Measurements from ENCODE around the gene RANBP10. TPM values are rescaled to one million over a fixed set of nuclear protein-coding genes. Genes with fewer than 3 reads are reported as not detected.

Gene RANBP10
- 6.0 TPM for total RNA-seq
- polyA plus RNA-seq = 14.1 TPM

GRCh38 chr16:67806428-67807147 lies at the start of gene RANBP10, which contains the start of gene TSNAXIP1:
RANBP10 (minus strand) TSS chr16:67806560; CDS start chr16:67806536, 24 bp downstream.
TSNAXIP1 (plus strand) TSS chr16:67806889; CDS start chr16:67807150, 261 bp downstream.
- under 1% methylated on average over 54 of the region's 54 CpGs for WGBS

GRCh38 chr16:67855789-67856188 lies 49.4 kb upstream of the RANBP10 start:
- DNase-seq (ENCODE audit: extremely low spot score) = no peak
- no peaks in the 10 kb centered on the region for H3K36me3 ChIP-seq (ENCODE audit: insufficient read depth)
- no peak overlapping the region for H3K27ac ChIP-seq (ENCODE audit: low read depth)
- no peak overlapping the region for H3K4me3 ChIP-seq (ENCODE audit: low read depth, low read length)
- H3K4me1 ChIP-seq (ENCODE audit: insufficient read depth) = peaks cover 3% of the 10 kb centered on the region
- WGBS = 79% methylated on average over 10 of the region's 10 CpGs

More at GRCh38 chr16:67806428-67807147, at the start of gene RANBP10, which contains the start of gene TSNAXIP1:
- Histone ChIP-seq H3K27ac (ENCODE audit: low read depth) (peak within 1 kb of the TSS; percentile 70), H3K36me3 (ENCODE audit: insufficient read depth) (no peaks in the 10 kb centered on the region), H3K4me1 (ENCODE audit: insufficient read depth) (no peaks in the 10 kb centered on the region), H3K4me3 (ENCODE audit: low read depth, low read length) (peak within 1 kb of the TSS; percentile 91)
- peak; percentile 98 for DNase-seq (ENCODE audit: extremely low spot score)

- no peak for DNase-seq (ENCODE audit: extremely low spot score)
- no peak overlapping the region for H3K4me3 ChIP-seq (ENCODE audit: low read depth, low read length)
- 97% methylated on average over 3 of the region's 3 CpGs for WGBS
- H3K4me1 ChIP-seq (ENCODE audit: insufficient read depth) = peaks cover 3% of the 10 kb centered on the region
- no peaks in the 10 kb centered on the region for H3K36me3 ChIP-seq (ENCODE audit: insufficient read depth)
- H3K27ac ChIP-seq (ENCODE audit: low read depth) = no peak overlapping the region
Observed at GRCh38 chr16:67853670-67854069, 47.3 kb upstream of the RANBP10 start.

- Histone ChIP-seq H3K4me3 (ENCODE audit: low read depth, low read length) (peak overlapping the region; percentile 90), H3K27ac (ENCODE audit: low read depth) (no peak overlapping the region), H3K4me1 (ENCODE audit: insufficient read depth) (peaks cover 3% of the 10 kb centered on the region), H3K36me3 (ENCODE audit: insufficient read depth) (no peaks in the 10 kb centered on the region)
- WGBS = 90% methylated on average over 11 of the region's 11 CpGs
- DNase-seq (ENCODE audit: extremely low spot score) = no peak
Observed at GRCh38 chr16:67848118-67848517, 41.8 kb upstream of the RANBP10 start.

- no peak for DNase-seq (ENCODE audit: extremely low spot score)
Observed at GRCh38 chr16:67847064-67847861, 40.9 kb upstream of the RANBP10 start, which contains the start of gene CENPT. CENPT (minus strand) TSS chr16:67847693; CDS start chr16:67833859, 13,834 bp downstream.

GRCh38 chr16:67846320-67847063 lies 40.1 kb upstream of the RANBP10 start, which contains the start of gene NUTF2:
NUTF2 (plus strand) TSS chr16:67846933; CDS start chr16:67865131, 18,198 bp downstream.
- peaks cover 3% of the 10 kb centered on the region for H3K4me1 ChIP-seq (ENCODE audit: insufficient read depth)
- H3K4me3 ChIP-seq (ENCODE audit: low read depth, low read length) = peak within 1 kb of the TSS; percentile 90
- DNase-seq (ENCODE audit: extremely low spot score) = peak; percentile 90
- under 1% methylated on average over 57 of the region's 57 CpGs for WGBS
- H3K27ac ChIP-seq (ENCODE audit: low read depth) = peak within 1 kb of the TSS; percentile 84
- no peaks in the 10 kb centered on the region for H3K36me3 ChIP-seq (ENCODE audit: insufficient read depth)

More at GRCh38 chr16:67847064-67847861, 40.9 kb upstream of the RANBP10 start, which contains the start of gene CENPT:
- no peaks in the 10 kb centered on the region for H3K36me3 ChIP-seq (ENCODE audit: insufficient read depth)
- peak within 1 kb of the TSS; percentile 84 for H3K27ac ChIP-seq (ENCODE audit: low read depth)
- H3K4me1 ChIP-seq (ENCODE audit: insufficient read depth) = peaks cover 3% of the 10 kb centered on the region
- H3K4me3 ChIP-seq (ENCODE audit: low read depth, low read length) = peak within 1 kb of the TSS; percentile 90
- WGBS = under 1% methylated on average over 58 of the region's 62 CpGs

- peaks cover 3% of the 10 kb centered on the region for H3K4me1 ChIP-seq (ENCODE audit: insufficient read depth)
- 8% methylated on average over 2 of the region's 2 CpGs for WGBS
- no peak for DNase-seq (ENCODE audit: extremely low spot score)
- no peaks in the 10 kb centered on the region for H3K36me3 ChIP-seq (ENCODE audit: insufficient read depth)
- H3K27ac ChIP-seq (ENCODE audit: low read depth) = peak overlapping the region; percentile 84
- H3K4me3 ChIP-seq (ENCODE audit: low read depth, low read length) = peak overlapping the region; percentile 90
Observed at GRCh38 chr16:67846063-67846319, 39.6 kb upstream of the RANBP10 start.

GRCh38 chr16:67845291-67846062 lies 39.1 kb upstream of the RANBP10 start:
- DNase-seq (ENCODE audit: extremely low spot score) = no peak
- WGBS = 67% methylated on average over 5 of the region's 5 CpGs
- H3K27ac ChIP-seq (ENCODE audit: low read depth) = peak overlapping the region; percentile 13
- H3K4me3 ChIP-seq (ENCODE audit: low read depth, low read length) = no peak overlapping the region
- H3K36me3 ChIP-seq (ENCODE audit: insufficient read depth) = no peaks in the 10 kb centered on the region
- peaks cover 3% of the 10 kb centered on the region for H3K4me1 ChIP-seq (ENCODE audit: insufficient read depth)

GRCh38 chr16:67844497-67844896 lies 38.1 kb upstream of the RANBP10 start:
- Histone ChIP-seq H3K36me3 (ENCODE audit: insufficient read depth) (no peaks in the 10 kb centered on the region), H3K27ac (ENCODE audit: low read depth) (no peak overlapping the region), H3K4me3 (ENCODE audit: low read depth, low read length) (no peak overlapping the region), H3K4me1 (ENCODE audit: insufficient read depth) (peaks cover 3% of the 10 kb centered on the region)
- DNase-seq (ENCODE audit: extremely low spot score) = no peak
- WGBS = 55% methylated on average over 4 of the region's 4 CpGs

- Histone ChIP-seq H3K4me1 (ENCODE audit: insufficient read depth) (peaks cover 3% of the 10 kb centered on the region), H3K4me3 (ENCODE audit: low read depth, low read length) (peak overlapping the region; percentile 59), H3K36me3 (ENCODE audit: insufficient read depth) (no peaks in the 10 kb centered on the region), H3K27ac (ENCODE audit: low read depth) (no peak overlapping the region)
- 3% methylated on average over 11 of the region's 11 CpGs for WGBS
- no peak for DNase-seq (ENCODE audit: extremely low spot score)
Observed at GRCh38 chr16:67843343-67843765, 37.0 kb upstream of the RANBP10 start.

- Histone ChIP-seq H3K27ac (ENCODE audit: low read depth) (peak overlapping the region; percentile 99), H3K4me1 (ENCODE audit: insufficient read depth) (no peaks in the 10 kb centered on the region), H3K4me3 (ENCODE audit: low read depth, low read length) (peak overlapping the region; percentile 59), H3K36me3 (ENCODE audit: insufficient read depth) (no peaks in the 10 kb centered on the region)
- no peak for DNase-seq (ENCODE audit: extremely low spot score)
- WGBS = under 1% methylated on average over 67 of the region's 67 CpGs
Observed at GRCh38 chr16:67842509-67843342, 36.4 kb upstream of the RANBP10 start.
